MM.1S (cell line): Measurements from ENCODE around the gene RBM17.

Experiments used
- EZH2phosphoT487 ChIP-seq: fragments of 300-600 bp; sonication (generic); IDR thresholded peaks from 2 replicates; pipeline ENCODE4 v1.6.1; 2018; ENCODE audit warnings: antibody characterized with exemption, low read length
- TF ChIP-seq, protein P1 (sequence below): fragments of 300-600 bp; sonication (generic); IDR thresholded peaks from 2 replicates; pipeline ENCODE4 v1.5.1; 2016; ENCODE audit warnings: antibody characterized with exemption, low read length, mixed read lengths

DNA sequence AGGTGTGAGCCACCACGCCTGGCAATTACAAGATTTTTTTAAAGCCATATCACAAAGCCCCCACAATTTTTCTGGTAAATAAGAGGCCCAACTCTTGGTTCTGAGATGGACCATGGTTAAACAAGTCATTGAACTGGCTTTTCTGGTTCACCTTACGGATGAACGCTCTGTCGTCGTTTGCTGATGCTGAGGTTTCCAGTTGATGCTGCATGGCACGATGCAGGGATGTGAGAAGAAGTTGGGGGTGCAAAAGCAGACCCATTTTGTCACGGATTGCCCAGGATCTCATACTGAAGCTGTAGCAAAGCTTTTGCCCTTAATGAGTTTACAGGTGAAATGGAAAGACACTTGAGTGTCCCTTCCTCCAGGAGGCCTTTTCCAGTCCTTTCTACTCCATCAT is 24.7 kb upstream of the RBM17 start:
- TF ChIP-seq, protein P1, sequence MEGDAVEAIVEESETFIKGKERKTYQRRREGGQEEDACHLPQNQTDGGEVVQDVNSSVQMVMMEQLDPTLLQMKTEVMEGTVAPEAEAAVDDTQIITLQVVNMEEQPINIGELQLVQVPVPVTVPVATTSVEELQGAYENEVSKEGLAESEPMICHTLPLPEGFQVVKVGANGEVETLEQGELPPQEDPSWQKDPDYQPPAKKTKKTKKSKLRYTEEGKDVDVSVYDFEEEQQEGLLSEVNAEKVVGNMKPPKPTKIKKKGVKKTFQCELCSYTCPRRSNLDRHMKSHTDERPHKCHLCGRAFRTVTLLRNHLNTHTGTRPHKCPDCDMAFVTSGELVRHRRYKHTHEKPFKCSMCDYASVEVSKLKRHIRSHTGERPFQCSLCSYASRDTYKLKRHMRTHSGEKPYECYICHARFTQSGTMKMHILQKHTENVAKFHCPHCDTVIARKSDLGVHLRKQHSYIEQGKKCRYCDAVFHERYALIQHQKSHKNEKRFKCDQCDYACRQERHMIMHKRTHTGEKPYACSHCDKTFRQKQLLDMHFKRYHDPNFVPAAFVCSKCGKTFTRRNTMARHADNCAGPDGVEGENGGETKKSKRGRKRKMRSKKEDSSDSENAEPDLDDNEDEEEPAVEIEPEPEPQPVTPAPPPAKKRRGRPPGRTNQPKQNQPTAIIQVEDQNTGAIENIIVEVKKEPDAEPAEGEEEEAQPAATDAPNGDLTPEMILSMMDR, result no peak
- no peak for TF ChIP-seq EZH2phosphoT487
